GM19397 (cell line): ENCODE data around the gene CSMD2.

ENCODE experiments used
- ATAC-seq: cut with Tn5 transposase; IDR thresholded peaks from one replicate; pipeline ENCODE4 v1.9.1; 2021; ENCODE audit warnings: mild to moderate bottlenecking, moderate library complexity; ENCODE audit not compliant: unreplicated experiment

CSMD2 gene

GRCh38 chr1:34156739-34157138, 8.3 kb downstream of the CSMD2 start:
- no peak for ATAC-seq

GRCh38 chr1:34155860-34156259, 9.2 kb downstream of the CSMD2 start:
- ATAC-seq: no peak

- no peak for ATAC-seq
These were observed 11.8 kb downstream of the CSMD2 start for GRCh38 chr1:34153246-34153645.

- ATAC-seq: no peak
These were observed 15.5 kb downstream of the CSMD2 start for GRCh38 chr1:34149501-34149900.

- ATAC-seq: no peak
These were observed 17.7 kb downstream of the CSMD2 start for GRCh38 chr1:34147301-34147700.

- no peak for ATAC-seq
These were observed 20.3 kb downstream of the CSMD2 start for GRCh38 chr1:34144766-34145165.

GRCh38 chr1:34143975-34144374, 21.1 kb downstream of the CSMD2 start:
- no peak for ATAC-seq

- no peak for ATAC-seq
These were observed 24.9 kb downstream of the CSMD2 start for GRCh38 chr1:34140011-34140676.

- no peak for ATAC-seq
These were observed 27.6 kb downstream of the CSMD2 start for GRCh38 chr1:34137411-34137810.

GRCh38 chr1:34132161-34132420, 32.9 kb downstream of the CSMD2 start:
- ATAC-seq: no peak

- no peak for ATAC-seq
These were observed 33.5 kb downstream of the CSMD2 start for GRCh38 chr1:34131396-34132160.

- no peak for ATAC-seq
These were observed 34.7 kb downstream of the CSMD2 start for GRCh38 chr1:34130306-34130705.

- no peak for ATAC-seq
These were observed 35.4 kb downstream of the CSMD2 start for GRCh38 chr1:34129630-34130029.

- no peak for ATAC-seq
These were observed 36.7 kb downstream of the CSMD2 start for GRCh38 chr1:34128186-34128889.

- no peak for ATAC-seq
These were observed 37.7 kb downstream of the CSMD2 start for GRCh38 chr1:34127006-34128000.

GRCh38 chr1:34126486-34126885, 38.5 kb downstream of the CSMD2 start:
- no peak for ATAC-seq

GRCh38 chr1:34125721-34126380, 39.2 kb downstream of the CSMD2 start:
- ATAC-seq: no peak

- ATAC-seq: no peak
These were observed 42.7 kb downstream of the CSMD2 start for GRCh38 chr1:34122080-34122932.

- no peak for ATAC-seq
These were observed 49.8 kb downstream of the CSMD2 start for GRCh38 chr1:34115233-34115632.

GRCh38 chr1:34113887-34114286, 51.1 kb downstream of the CSMD2 start:
- no peak for ATAC-seq
